Measurements from ENCODE around the gene SLC15A1. TPM values are rescaled to one million over a fixed set of nuclear protein-coding genes. Genes with fewer than 3 reads are reported as not detected.

SLC15A1 gene
- not detected in 2 replicates for total RNA-seq

- Mint-ChIP-seq H3K4me3 (no peak within 1 kb of the TSS), H3K4me1 (no peaks in the 10 kb centered on the region), H3K27ac (no peak within 1 kb of the TSS), H3K9me3 (peaks cover 19% of the 10 kb centered on the region), H3K27me3 (peaks cover 56% of the 10 kb centered on the region), H3K36me3 (ENCODE audit: low read depth) (peaks cover 4% of the 10 kb centered on the region)
- intact Hi-C loops (cut with micrococcal nuclease) = no loop called here
- no peak for DNase-seq
Measured at GRCh38 chr13:98752467-98753290, at the start of gene SLC15A1. TSS of gene SLC15A1 (minus strand) at chr13:98752672. CDS start at chr13:98752598, 74 bp downstream.

- H3K9me3 Mint-ChIP-seq = no peaks in the 10 kb centered on the region
- intact Hi-C loops (cut with micrococcal nuclease) = no loop called here
- peaks cover 43% of the 10 kb centered on the region for H3K36me3 Mint-ChIP-seq (ENCODE audit: low read depth)
- H3K4me1 Mint-ChIP-seq = peaks cover 2% of the 10 kb centered on the region
- DNase-seq = no peak
- H3K27ac Mint-ChIP-seq = no peak overlapping the region
- no peak overlapping the region for H3K4me3 Mint-ChIP-seq
- no peaks in the 10 kb centered on the region for H3K27me3 Mint-ChIP-seq
Measured at GRCh38 chr13:98801626-98802418, 49.4 kb upstream of the SLC15A1 start.

- H3K27ac Mint-ChIP-seq = no peak overlapping the region
- DNase-seq = no peak
- H3K4me3 Mint-ChIP-seq = no peak overlapping the region
- no peaks in the 10 kb centered on the region for H3K9me3 Mint-ChIP-seq
- intact Hi-C loops (cut with micrococcal nuclease) = no loop called here
- H3K27me3 Mint-ChIP-seq = no peaks in the 10 kb centered on the region
- peaks cover 2% of the 10 kb centered on the region for H3K4me1 Mint-ChIP-seq
- peaks cover 53% of the 10 kb centered on the region for H3K36me3 Mint-ChIP-seq (ENCODE audit: low read depth)
Measured at GRCh38 chr13:98800078-98800477, 47.6 kb upstream of the SLC15A1 start.

- no peak overlapping the region for H3K4me3 Mint-ChIP-seq
- peaks cover 54% of the 10 kb centered on the region for H3K36me3 Mint-ChIP-seq (ENCODE audit: low read depth)
- intact Hi-C loops (cut with micrococcal nuclease) = no loop called here
- no peaks in the 10 kb centered on the region for H3K9me3 Mint-ChIP-seq
- no peaks in the 10 kb centered on the region for H3K27me3 Mint-ChIP-seq
- peaks cover 2% of the 10 kb centered on the region for H3K4me1 Mint-ChIP-seq
- DNase-seq = no peak
- H3K27ac Mint-ChIP-seq = no peak overlapping the region
Measured at GRCh38 chr13:98798849-98799645, 46.6 kb upstream of the SLC15A1 start.

GRCh38 chr13:98797456-98797855 is 45.0 kb upstream of the SLC15A1 start:
- DNase-seq = no peak
- Mint-ChIP-seq H3K27ac (no peak overlapping the region), H3K9me3 (no peaks in the 10 kb centered on the region), H3K36me3 (ENCODE audit: low read depth) (peaks cover 61% of the 10 kb centered on the region), H3K4me3 (no peak overlapping the region), H3K4me1 (peaks cover 2% of the 10 kb centered on the region), H3K27me3 (no peaks in the 10 kb centered on the region)
- intact Hi-C loops (cut with micrococcal nuclease) = no loop called here

GRCh38 chr13:98796798-98797197 is 44.3 kb upstream of the SLC15A1 start:
- Mint-ChIP-seq H3K4me1 (peaks cover 2% of the 10 kb centered on the region), H3K36me3 (ENCODE audit: low read depth) (peaks cover 64% of the 10 kb centered on the region), H3K9me3 (no peaks in the 10 kb centered on the region), H3K4me3 (no peak overlapping the region), H3K27ac (no peak overlapping the region), H3K27me3 (no peaks in the 10 kb centered on the region)
- intact Hi-C loops (cut with micrococcal nuclease) = no loop called here
- DNase-seq = no peak

- H3K36me3 Mint-ChIP-seq (ENCODE audit: low read depth) = peaks cover 64% of the 10 kb centered on the region
- no peak overlapping the region for H3K27ac Mint-ChIP-seq
- H3K27me3 Mint-ChIP-seq = no peaks in the 10 kb centered on the region
- intact Hi-C loops (cut with micrococcal nuclease) = no loop called here
- H3K4me1 Mint-ChIP-seq = peaks cover 2% of the 10 kb centered on the region
- no peak for DNase-seq
- no peaks in the 10 kb centered on the region for H3K9me3 Mint-ChIP-seq
- H3K4me3 Mint-ChIP-seq = no peak overlapping the region
Measured at GRCh38 chr13:98796191-98796590, 43.7 kb upstream of the SLC15A1 start.

- intact Hi-C loops (cut with micrococcal nuclease) = no loop called here
- H3K36me3 Mint-ChIP-seq (ENCODE audit: low read depth) = peaks cover 64% of the 10 kb centered on the region
- H3K27me3 Mint-ChIP-seq = no peaks in the 10 kb centered on the region
- no peaks in the 10 kb centered on the region for H3K9me3 Mint-ChIP-seq
- H3K4me1 Mint-ChIP-seq = peaks cover 2% of the 10 kb centered on the region
- no peak overlapping the region for H3K27ac Mint-ChIP-seq
- no peak for DNase-seq
- no peak overlapping the region for H3K4me3 Mint-ChIP-seq
Measured at GRCh38 chr13:98795220-98795619, 42.7 kb upstream of the SLC15A1 start.

- H3K27me3 Mint-ChIP-seq = no peaks in the 10 kb centered on the region
- no peak overlapping the region for H3K4me3 Mint-ChIP-seq
- no peaks in the 10 kb centered on the region for H3K9me3 Mint-ChIP-seq
- peaks cover 59% of the 10 kb centered on the region for H3K36me3 Mint-ChIP-seq (ENCODE audit: low read depth)
- intact Hi-C loops (cut with micrococcal nuclease) = no loop called here
- no peak for DNase-seq
- no peak overlapping the region for H3K27ac Mint-ChIP-seq
- peaks cover 2% of the 10 kb centered on the region for H3K4me1 Mint-ChIP-seq
Measured at GRCh38 chr13:98794498-98794897, 42.0 kb upstream of the SLC15A1 start.

- Mint-ChIP-seq H3K9me3 (no peaks in the 10 kb centered on the region), H3K4me1 (peaks cover 2% of the 10 kb centered on the region), H3K27ac (no peak overlapping the region), H3K4me3 (no peak overlapping the region), H3K36me3 (ENCODE audit: low read depth) (peaks cover 46% of the 10 kb centered on the region), H3K27me3 (peaks cover 9% of the 10 kb centered on the region)
- no peak for DNase-seq
- intact Hi-C loops (cut with micrococcal nuclease) = no loop called here
Measured at GRCh38 chr13:98792785-98793495, 40.5 kb upstream of the SLC15A1 start.

GRCh38 chr13:98792321-98792720 is 39.8 kb upstream of the SLC15A1 start:
- intact Hi-C loops (cut with micrococcal nuclease) = no loop called here
- peaks cover 41% of the 10 kb centered on the region for H3K36me3 Mint-ChIP-seq (ENCODE audit: low read depth)
- H3K27me3 Mint-ChIP-seq = peaks cover 14% of the 10 kb centered on the region
- H3K9me3 Mint-ChIP-seq = no peaks in the 10 kb centered on the region
- no peaks in the 10 kb centered on the region for H3K4me1 Mint-ChIP-seq
- no peak for DNase-seq
- H3K27ac Mint-ChIP-seq = no peak overlapping the region
- no peak overlapping the region for H3K4me3 Mint-ChIP-seq

- Mint-ChIP-seq H3K9me3 (no peaks in the 10 kb centered on the region), H3K36me3 (ENCODE audit: low read depth) (peaks cover 35% of the 10 kb centered on the region), H3K4me3 (no peak overlapping the region), H3K27ac (no peak overlapping the region), H3K4me1 (no peaks in the 10 kb centered on the region), H3K27me3 (peaks cover 19% of the 10 kb centered on the region)
- intact Hi-C loops (cut with micrococcal nuclease) = no loop called here
- DNase-seq = no peak
Measured at GRCh38 chr13:98791611-98792010, 39.1 kb upstream of the SLC15A1 start.

- Mint-ChIP-seq H3K4me3 (no peak overlapping the region), H3K27ac (no peak overlapping the region)
Measured at GRCh38 chr13:98787996-98788395, 35.5 kb upstream of the SLC15A1 start.

More at GRCh38 chr13:98787996-98788395, 35.5 kb upstream of the SLC15A1 start:
- no peaks in the 10 kb centered on the region for H3K4me1 Mint-ChIP-seq
- H3K27me3 Mint-ChIP-seq = peaks cover 20% of the 10 kb centered on the region
- peaks cover 9% of the 10 kb centered on the region for H3K36me3 Mint-ChIP-seq (ENCODE audit: low read depth)
- DNase-seq = no peak
- no peaks in the 10 kb centered on the region for H3K9me3 Mint-ChIP-seq
- intact Hi-C loops (cut with micrococcal nuclease) = no loop called here
